GM12873 (cell line): ENCODE data around the gene PCBD2.

Experiments used
- TF ChIP-seq, protein P1 (sequence below): IDR thresholded peaks from 2 replicates; pipeline ENCODE4 v1.5.1; 2012; ENCODE audit warnings: low read depth, mild to moderate bottlenecking, moderate library complexity, low read length, control low read depth; ENCODE audit not compliant: insufficient read depth; ENCODE audit errors: missing control alignments

PCBD2 gene

DNA sequence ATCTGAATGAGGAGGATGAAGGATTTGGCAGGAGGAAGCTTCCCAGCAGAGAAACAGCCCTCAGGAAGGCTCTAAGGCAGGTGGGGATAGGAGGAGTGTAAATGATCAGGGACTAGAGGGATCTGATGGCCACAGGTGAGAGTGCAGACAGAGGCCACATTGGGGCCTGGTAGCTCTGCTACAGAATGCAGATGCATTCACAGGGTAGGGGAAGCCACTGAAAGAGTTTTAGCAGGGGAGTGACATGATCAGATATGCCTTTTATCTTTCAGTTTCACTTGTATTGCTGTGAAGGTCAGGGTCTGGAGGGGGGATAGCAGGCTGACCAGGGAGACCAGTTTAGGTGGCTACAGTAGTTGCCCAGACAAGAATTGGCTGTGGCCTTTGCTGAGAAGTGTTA is 27.8 kb upstream of the PCBD2 start:
- TF ChIP-seq, protein P1, sequence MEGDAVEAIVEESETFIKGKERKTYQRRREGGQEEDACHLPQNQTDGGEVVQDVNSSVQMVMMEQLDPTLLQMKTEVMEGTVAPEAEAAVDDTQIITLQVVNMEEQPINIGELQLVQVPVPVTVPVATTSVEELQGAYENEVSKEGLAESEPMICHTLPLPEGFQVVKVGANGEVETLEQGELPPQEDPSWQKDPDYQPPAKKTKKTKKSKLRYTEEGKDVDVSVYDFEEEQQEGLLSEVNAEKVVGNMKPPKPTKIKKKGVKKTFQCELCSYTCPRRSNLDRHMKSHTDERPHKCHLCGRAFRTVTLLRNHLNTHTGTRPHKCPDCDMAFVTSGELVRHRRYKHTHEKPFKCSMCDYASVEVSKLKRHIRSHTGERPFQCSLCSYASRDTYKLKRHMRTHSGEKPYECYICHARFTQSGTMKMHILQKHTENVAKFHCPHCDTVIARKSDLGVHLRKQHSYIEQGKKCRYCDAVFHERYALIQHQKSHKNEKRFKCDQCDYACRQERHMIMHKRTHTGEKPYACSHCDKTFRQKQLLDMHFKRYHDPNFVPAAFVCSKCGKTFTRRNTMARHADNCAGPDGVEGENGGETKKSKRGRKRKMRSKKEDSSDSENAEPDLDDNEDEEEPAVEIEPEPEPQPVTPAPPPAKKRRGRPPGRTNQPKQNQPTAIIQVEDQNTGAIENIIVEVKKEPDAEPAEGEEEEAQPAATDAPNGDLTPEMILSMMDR = no peak

DNA sequence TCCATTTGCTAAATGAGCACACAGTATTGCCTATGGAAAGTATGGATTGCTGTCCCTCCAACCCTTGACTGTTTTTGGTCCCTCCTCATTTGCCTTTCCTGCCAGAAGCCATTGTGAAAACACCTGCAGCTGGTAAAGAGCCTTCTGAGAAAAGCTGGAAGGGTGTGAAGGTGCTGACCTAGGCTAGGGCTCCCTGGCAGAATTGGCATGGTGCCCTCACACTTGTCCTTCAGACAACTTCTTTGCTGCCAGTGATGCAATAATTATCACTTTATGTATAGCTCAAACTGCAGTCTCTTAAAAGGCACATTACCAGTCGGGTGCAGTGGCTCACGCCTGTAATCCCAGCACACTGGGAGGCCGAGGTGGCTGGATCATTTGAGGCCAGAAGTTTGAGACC is 26.5 kb upstream of the PCBD2 start:
- TF ChIP-seq, protein P1 = no peak

DNA sequence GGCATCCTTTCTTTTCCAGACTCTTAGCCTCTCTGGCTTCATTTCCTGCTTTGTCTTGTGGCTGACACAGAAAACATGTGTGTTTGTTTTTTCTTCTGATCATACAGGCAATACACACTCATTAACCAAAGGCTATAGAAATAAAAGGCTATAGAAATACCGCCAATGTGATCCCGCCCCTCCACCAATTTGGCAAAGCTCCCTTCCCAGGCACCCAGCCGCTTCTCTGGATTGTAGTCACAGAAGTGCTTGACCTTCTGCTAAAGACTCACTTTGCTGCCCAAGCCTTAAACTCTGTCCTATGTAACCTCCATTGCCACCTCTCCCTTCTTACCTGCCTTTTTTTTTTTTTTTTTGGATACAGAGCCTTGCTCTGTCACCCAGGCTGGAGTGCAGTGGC is 25.5 kb upstream of the PCBD2 start:
- TF ChIP-seq, protein P1 = no peak

DNA sequence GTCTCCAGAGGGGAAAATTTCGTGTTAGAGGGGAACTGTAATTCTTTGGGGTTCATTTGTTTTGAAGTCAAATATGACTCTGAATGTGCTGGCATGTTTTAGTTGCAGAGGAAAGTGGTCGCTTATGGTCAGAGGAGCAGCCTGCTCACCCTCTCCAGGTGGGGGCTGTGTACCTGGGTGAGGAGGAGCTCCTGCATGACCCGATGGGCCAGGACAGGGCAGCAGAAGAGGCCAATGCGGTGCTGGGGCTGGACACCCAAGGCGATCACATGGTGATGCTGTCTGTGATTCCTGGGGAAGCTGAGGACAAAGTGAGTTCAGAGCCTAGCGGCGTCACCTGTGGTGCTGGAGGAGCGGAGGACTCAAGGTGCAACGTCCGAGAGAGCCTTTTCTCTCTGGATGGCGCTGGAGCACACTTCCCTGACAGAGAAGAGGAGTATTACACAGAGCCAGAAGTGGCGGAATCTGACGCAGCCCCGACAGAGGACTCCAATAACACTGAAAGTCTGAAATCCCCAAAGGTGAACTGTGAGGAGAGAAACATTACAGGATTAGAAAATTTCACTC is 17.3 kb upstream of the PCBD2 start:
- TF ChIP-seq, protein P1 = no peak

DNA sequence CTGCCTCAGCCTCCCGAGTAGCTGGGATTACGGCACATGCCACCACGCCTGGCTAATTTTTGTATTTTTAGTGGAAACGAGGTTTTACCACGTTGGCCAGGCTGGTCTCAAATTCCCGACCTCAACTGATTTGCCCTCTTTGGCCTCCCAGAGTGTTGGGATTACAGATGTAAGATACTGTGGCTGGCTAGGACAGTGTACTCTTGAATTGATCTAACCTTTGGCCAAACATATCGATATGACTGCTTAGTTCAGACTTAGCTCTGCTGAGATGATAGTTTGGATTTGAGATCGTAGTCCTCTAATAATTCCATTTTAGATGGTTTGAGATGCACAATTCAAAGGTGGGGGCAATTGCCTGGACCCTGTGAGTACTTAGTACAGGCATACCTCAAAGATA is 15.6 kb upstream of the PCBD2 start:
- TF ChIP-seq, protein P1 = no peak

DNA sequence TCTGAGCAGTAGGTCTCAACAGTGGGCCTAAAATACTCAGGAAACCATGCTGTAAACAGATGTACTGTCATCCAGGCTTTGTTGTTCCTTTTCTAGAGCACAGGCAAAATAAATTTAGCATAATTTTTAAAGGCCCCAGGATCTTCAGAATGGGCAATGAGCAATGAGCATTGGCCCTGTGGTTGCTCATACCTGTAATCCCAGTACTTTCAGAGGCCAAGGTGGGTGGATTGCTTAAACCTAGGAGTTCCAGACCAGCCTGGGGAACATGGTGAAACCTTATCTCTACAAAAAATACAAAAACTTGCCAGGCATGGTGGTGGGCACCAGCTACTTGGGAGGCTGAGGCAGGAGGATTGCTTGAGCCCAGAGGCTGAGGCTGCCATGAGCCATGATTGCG is 13.5 kb upstream of the PCBD2 start:
- TF ChIP-seq, protein P1 = no peak

DNA sequence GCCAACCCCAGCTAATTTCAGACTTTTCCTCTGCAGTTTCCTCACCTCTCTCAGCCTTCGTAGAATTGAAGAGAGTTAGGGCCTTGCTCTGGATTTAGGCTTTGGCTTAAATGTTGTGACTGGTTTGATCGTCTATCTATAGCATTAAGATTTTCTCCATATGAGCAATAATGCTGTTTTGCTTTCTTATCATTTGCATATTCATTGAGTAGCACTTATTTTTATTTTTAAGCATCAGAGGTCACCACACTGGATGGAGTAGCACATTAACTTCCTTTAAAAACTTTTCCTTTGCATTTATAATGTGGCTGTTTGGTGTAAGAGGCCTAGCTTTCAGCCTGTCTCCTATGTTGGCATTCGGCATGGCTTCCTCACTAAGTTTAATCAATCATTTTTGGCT is 12.6 kb upstream of the PCBD2 start:
- TF ChIP-seq, protein P1 = no peak

DNA sequence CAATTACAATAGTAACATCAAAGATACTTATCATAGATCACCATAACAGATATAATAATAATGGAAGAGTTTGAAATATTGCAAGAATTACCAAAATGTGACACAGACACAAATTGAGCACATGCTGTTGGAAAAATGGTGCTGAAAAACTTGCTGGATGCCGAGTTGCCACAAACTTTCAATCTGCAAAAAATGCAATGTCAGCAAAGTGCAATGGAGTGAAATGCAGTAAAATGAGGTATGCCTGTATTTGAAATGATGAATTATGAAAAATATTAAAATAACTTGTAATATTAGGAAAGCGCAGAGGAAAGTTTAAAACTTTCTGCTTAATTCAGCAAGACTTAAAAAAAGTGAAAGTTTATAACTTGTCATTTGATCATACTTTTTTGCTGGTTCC is 12.0 kb upstream of the PCBD2 start:
- TF ChIP-seq, protein P1 = no peak
